Measurements from ENCODE around the gene LIN7B. TPM values are rescaled to one million over a fixed set of nuclear protein-coding genes. Genes with fewer than 3 reads are reported as not detected.
A peak's percentile ranks its signal among the peaks of the same experiment; 100 is the strongest.

LIN7B gene
- total RNA-seq, 2 donors from 2014 or later: 11.8 to 14.6 TPM

GRCh38 chr19:49091391-49092038 is 22.7 kb upstream of the LIN7B start:
- Histone ChIP-seq H3K9ac (ENCODE audit: low read depth in 2 of 2, low read length in 2 of 2) (no peak overlapping the region), H3K9me3 (no peaks in the 10 kb centered on the region), H3K36me3 (peaks cover 16% of the 10 kb centered on the region), H3K27me3 (no peaks in the 10 kb centered on the region), H3K27ac (no peak overlapping the region), H3K4me1 (peaks cover 6% of the 10 kb centered on the region), H3K4me3 (no peak overlapping the region)
- DNase-seq: no peak
- intact Hi-C loops (cut with DNase I): no loop called here
- TF ChIP-seq CTCF (IDR thresholded peaks at IDR 0.05): no peak

- Histone ChIP-seq H3K27ac (no peak overlapping the region), H3K27me3 (no peaks in the 10 kb centered on the region), H3K4me1 (no peaks in the 10 kb centered on the region), H3K4me3 (no peak overlapping the region), H3K9me3 (no peaks in the 10 kb centered on the region), H3K36me3 (peaks cover 16% of the 10 kb centered on the region), H3K9ac (ENCODE audit: low read depth in 2 of 2, low read length in 2 of 2) (no peak overlapping the region)
- TF ChIP-seq CTCF (IDR thresholded peaks at IDR 0.05): no peak
- intact Hi-C loops (cut with DNase I): no loop called here
- no peak for DNase-seq
Measured at GRCh38 chr19:49092686-49093085, 21.5 kb upstream of the LIN7B start.

- Histone ChIP-seq H3K9ac (ENCODE audit: low read depth in 2 of 2, low read length in 2 of 2) (no peak overlapping the region), H3K36me3 (peaks cover 20% of the 10 kb centered on the region), H3K27me3 (no peaks in the 10 kb centered on the region), H3K9me3 (no peaks in the 10 kb centered on the region), H3K27ac (no peak overlapping the region), H3K4me3 (no peak overlapping the region), H3K4me1 (no peaks in the 10 kb centered on the region)
- no peak for TF ChIP-seq CTCF (IDR thresholded peaks at IDR 0.05)
- no peak for DNase-seq
- intact Hi-C loops (cut with DNase I): loop anchor here (5.0 kb wide), 2 partner anchors 53 to 113 kb away; no protein-coding TSS in a partner anchor
Measured at GRCh38 chr19:49094505-49095482, 19.4 kb upstream of the LIN7B start.

- Histone ChIP-seq H3K9ac (ENCODE audit: low read depth in 2 of 2, low read length in 2 of 2) (no peak overlapping the region), H3K27me3 (no peaks in the 10 kb centered on the region), H3K27ac (no peak overlapping the region), H3K4me3 (no peak overlapping the region), H3K9me3 (no peaks in the 10 kb centered on the region), H3K36me3 (peaks cover 26% of the 10 kb centered on the region), H3K4me1 (no peaks in the 10 kb centered on the region)
- TF ChIP-seq CTCF (IDR thresholded peaks at IDR 0.05): peak; percentile 99
- DNase-seq: peak; percentile 76
- intact Hi-C loops (cut with DNase I): loop anchor here (5.0 kb wide), 2 partner anchors 50 to 110 kb away; no protein-coding TSS in a partner anchor
Measured at GRCh38 chr19:49097453-49098288, 16.5 kb upstream of the LIN7B start.

- intact Hi-C loops (cut with DNase I): loop anchor here (5.0 kb wide), 2 partner anchors 49 to 109 kb away; no protein-coding TSS in a partner anchor
Measured at GRCh38 chr19:49098795-49099194, 15.4 kb upstream of the LIN7B start.

More at GRCh38 chr19:49098795-49099194, 15.4 kb upstream of the LIN7B start:
- no peak for DNase-seq
- H3K27me3 ChIP-seq: no peaks in the 10 kb centered on the region
- no peak overlapping the region for H3K27ac ChIP-seq
- H3K4me3 ChIP-seq: no peak overlapping the region
- no peaks in the 10 kb centered on the region for H3K9me3 ChIP-seq
- H3K9ac ChIP-seq (ENCODE audit: low read depth in 2 of 2, low read length in 2 of 2): no peak overlapping the region
- H3K36me3 ChIP-seq: peaks cover 29% of the 10 kb centered on the region
- no peaks in the 10 kb centered on the region for H3K4me1 ChIP-seq
- no peak for TF ChIP-seq CTCF (IDR thresholded peaks at IDR 0.05)
